WTC11 (cell line): ENCODE data around the gene CAMK2D.

Experiments
- CREB1 ChIP-seq: sonication (generic); formaldehyde crosslinking; IDR thresholded peaks from 2 replicates; pipeline ENCODE4 v1.8.0; 2023; ENCODE audit warnings: mild to moderate bottlenecking, missing genetic modification reagents
- TEAD4 ChIP-seq: sonication (generic); formaldehyde crosslinking; IDR thresholded peaks from 2 replicates; pipeline ENCODE4 v1.8.0; 2022; ENCODE audit warnings: mild to moderate bottlenecking, missing genetic modification reagents
- TF ChIP-seq, protein P1 (sequence below): fragments of 200-600 bp; IDR thresholded peaks from 2 replicates; pipeline ENCODE4 v1.8.0; 2022; ENCODE audit warnings: antibody characterized with exemption
- TF ChIP-seq, protein P2 (sequence below): sonication (generic); formaldehyde crosslinking; IDR thresholded peaks from 2 replicates; pipeline ENCODE4 v1.8.1; 2023; ENCODE audit warnings: mild to moderate bottlenecking, missing genetic modification reagents
- TF ChIP-seq, protein P3 (sequence below): sonication (generic); formaldehyde crosslinking; IDR thresholded peaks from 2 replicates; pipeline ENCODE4 v1.8.0; 2022; ENCODE audit warnings: missing genetic modification reagents
- TF ChIP-seq, protein P4 (sequence below): sonication (generic); formaldehyde crosslinking; IDR thresholded peaks from 2 replicates; pipeline ENCODE4 v1.8.0; 2022; ENCODE audit warnings: mild to moderate bottlenecking, missing genetic modification reagents

DNA sequence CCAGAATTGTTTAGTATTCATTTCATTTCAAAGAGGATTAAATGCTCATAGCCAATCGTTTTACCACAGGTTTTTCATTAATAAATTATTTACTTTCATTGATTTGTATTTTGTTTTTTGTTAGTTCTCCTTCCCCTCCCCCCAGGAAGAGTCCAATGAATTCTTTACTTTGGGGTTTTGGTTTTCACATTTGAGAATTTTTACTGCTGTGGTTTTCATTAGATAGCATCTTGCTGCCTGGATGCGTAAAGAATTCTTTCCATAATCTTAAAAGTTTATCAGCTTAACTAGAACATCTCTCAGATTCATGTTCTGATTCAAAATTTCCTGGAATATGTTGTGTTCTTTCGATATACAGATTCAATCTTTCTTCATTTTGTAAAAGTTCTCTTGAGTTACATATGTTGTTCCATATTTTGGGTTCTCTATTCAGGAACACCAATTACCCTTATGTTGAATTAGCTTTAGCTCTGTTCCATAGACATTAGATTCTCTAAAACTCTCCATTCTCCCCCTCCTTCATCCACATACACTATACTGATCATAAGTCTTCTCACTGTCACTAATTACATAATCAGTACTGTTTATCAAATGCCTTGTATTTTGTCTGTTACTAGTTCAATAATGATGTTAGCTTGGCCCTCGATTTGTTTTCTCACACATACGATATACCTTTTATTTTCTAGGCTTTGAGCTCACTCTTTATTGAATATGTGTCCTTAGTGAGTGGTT is 184.4 kb downstream of the CAMK2D start:
- TF ChIP-seq, protein P1, sequence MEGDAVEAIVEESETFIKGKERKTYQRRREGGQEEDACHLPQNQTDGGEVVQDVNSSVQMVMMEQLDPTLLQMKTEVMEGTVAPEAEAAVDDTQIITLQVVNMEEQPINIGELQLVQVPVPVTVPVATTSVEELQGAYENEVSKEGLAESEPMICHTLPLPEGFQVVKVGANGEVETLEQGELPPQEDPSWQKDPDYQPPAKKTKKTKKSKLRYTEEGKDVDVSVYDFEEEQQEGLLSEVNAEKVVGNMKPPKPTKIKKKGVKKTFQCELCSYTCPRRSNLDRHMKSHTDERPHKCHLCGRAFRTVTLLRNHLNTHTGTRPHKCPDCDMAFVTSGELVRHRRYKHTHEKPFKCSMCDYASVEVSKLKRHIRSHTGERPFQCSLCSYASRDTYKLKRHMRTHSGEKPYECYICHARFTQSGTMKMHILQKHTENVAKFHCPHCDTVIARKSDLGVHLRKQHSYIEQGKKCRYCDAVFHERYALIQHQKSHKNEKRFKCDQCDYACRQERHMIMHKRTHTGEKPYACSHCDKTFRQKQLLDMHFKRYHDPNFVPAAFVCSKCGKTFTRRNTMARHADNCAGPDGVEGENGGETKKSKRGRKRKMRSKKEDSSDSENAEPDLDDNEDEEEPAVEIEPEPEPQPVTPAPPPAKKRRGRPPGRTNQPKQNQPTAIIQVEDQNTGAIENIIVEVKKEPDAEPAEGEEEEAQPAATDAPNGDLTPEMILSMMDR: no peak
- TF ChIP-seq TEAD4: no peak
- TF ChIP-seq, protein P2, sequence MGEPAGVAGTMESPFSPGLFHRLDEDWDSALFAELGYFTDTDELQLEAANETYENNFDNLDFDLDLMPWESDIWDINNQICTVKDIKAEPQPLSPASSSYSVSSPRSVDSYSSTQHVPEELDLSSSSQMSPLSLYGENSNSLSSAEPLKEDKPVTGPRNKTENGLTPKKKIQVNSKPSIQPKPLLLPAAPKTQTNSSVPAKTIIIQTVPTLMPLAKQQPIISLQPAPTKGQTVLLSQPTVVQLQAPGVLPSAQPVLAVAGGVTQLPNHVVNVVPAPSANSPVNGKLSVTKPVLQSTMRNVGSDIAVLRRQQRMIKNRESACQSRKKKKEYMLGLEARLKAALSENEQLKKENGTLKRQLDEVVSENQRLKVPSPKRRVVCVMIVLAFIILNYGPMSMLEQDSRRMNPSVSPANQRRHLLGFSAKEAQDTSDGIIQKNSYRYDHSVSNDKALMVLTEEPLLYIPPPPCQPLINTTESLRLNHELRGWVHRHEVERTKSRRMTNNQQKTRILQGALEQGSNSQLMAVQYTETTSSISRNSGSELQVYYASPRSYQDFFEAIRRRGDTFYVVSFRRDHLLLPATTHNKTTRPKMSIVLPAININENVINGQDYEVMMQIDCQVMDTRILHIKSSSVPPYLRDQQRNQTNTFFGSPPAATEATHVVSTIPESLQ: no peak
- TF ChIP-seq, protein P3, sequence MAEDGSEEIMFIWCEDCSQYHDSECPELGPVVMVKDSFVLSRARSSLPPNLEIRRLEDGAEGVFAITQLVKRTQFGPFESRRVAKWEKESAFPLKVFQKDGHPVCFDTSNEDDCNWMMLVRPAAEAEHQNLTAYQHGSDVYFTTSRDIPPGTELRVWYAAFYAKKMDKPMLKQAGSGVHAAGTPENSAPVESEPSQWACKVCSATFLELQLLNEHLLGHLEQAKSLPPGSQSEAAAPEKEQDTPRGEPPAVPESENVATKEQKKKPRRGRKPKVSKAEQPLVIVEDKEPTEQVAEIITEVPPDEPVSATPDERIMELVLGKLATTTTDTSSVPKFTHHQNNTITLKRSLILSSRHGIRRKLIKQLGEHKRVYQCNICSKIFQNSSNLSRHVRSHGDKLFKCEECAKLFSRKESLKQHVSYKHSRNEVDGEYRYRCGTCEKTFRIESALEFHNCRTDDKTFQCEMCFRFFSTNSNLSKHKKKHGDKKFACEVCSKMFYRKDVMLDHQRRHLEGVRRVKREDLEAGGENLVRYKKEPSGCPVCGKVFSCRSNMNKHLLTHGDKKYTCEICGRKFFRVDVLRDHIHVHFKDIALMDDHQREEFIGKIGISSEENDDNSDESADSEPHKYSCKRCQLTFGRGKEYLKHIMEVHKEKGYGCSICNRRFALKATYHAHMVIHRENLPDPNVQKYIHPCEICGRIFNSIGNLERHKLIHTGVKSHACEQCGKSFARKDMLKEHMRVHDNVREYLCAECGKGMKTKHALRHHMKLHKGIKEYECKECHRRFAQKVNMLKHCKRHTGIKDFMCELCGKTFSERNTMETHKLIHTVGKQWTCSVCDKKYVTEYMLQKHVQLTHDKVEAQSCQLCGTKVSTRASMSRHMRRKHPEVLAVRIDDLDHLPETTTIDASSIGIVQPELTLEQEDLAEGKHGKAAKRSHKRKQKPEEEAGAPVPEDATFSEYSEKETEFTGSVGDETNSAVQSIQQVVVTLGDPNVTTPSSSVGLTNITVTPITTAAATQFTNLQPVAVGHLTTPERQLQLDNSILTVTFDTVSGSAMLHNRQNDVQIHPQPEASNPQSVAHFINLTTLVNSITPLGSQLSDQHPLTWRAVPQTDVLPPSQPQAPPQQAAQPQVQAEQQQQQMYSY (CRISPR knock-in tag): no peak
- TF ChIP-seq, protein P4, sequence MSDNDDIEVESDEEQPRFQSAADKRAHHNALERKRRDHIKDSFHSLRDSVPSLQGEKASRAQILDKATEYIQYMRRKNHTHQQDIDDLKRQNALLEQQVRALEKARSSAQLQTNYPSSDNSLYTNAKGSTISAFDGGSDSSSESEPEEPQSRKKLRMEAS (CRISPR knock-in tag): no peak
- no peak for TF ChIP-seq CREB1
